Measurements from ENCODE around the gene PILRA. TPM values are rescaled to one million over a fixed set of nuclear protein-coding genes. Genes with fewer than 3 reads are reported as not detected.
"Not testable (repeated sequence)": the region's sequence is repeated elsewhere in the genome, so short reads cannot be mapped to it uniquely, and the experiment has no call there.

Gene PILRA
- total RNA-seq, 8 experiments from 2014 or later, result 0.88 to 9.4 (median 3.0) TPM

- WGBS, 10 experiments, result 87 to 100% (median 100%) methylated on average over 1 to 6 of the region's 7 CpGs; no CpG with 5 or more reads in 1 of the 10 experiments
- in situ Hi-C loops (cut with MboI; ENCODE audit: low pct_unique_long_range_greater_than_20kb in 2 of 9, low sequenced_read_pairs in 9 of 9, unreplicated experiment in 9 of 9); ATAC-seq (replicated peaks in 6 of 8); H3K4me1 ChIP-seq (replicated peaks in 1 of 2); H3K27ac ChIP-seq; H3K4me3 ChIP-seq: not testable (repeated sequence)
These were observed 9.5 kb upstream of the PILRA start for GRCh38 chr7:100363797-100364196.

- Histone ChIP-seq H3K27ac (no peak overlapping the region), H3K4me3 (no peak overlapping the region), H3K4me1 (replicated peaks in 1 of 2) (peaks cover 0 to 5% of the 10 kb centered on the region in 2 donors)
- in situ Hi-C loops (cut with MboI; ENCODE audit: low pct_unique_long_range_greater_than_20kb in 2 of 9, low sequenced_read_pairs in 9 of 9, unreplicated experiment in 9 of 9), result no loop called here
- ATAC-seq (replicated peaks in 6 of 8), result no peak
- 86 to 100% (median 94%) methylated on average over 1 to 6 of the region's 6 CpGs; no CpG with 5 or more reads in 2 of the 10 experiments for WGBS, 10 experiments
These were observed 8.8 kb upstream of the PILRA start for GRCh38 chr7:100364480-100364879.

- whole genome bisulfite sequencing, 10 experiments, result 87 to 100% (median 100%) methylated on average over 1 to 6 of the region's 7 CpGs; no CpG with 5 or more reads in 4 of the 10 experiments
- H3K4me3 ChIP-seq, result not testable (repeated sequence)
These were observed 7.3 kb upstream of the PILRA start for GRCh38 chr7:100365998-100366367.

GRCh38 chr7:100366411-100367250 lies 6.7 kb upstream of the PILRA start:
- peaks cover 11 to 17% of the 10 kb centered on the region in 2 donors for H3K4me1 ChIP-seq (replicated peaks in 1 of 2)
- in situ Hi-C loops (cut with MboI; ENCODE audit: low pct_unique_long_range_greater_than_20kb in 2 of 9, low sequenced_read_pairs in 9 of 9, unreplicated experiment in 9 of 9), result no loop called here
- H3K27ac ChIP-seq, result no peak overlapping the region
- 80 to 100% (median 100%) methylated on average over 1 to 5 of the region's 16 CpGs; no CpG with 5 or more reads in 7 of the 10 experiments for WGBS, 10 experiments
- peak in 7 of 8 experiments; percentile 4 to 15 (median 8) for ATAC-seq (replicated peaks in 6 of 8)
- H3K4me3 ChIP-seq, result no peak overlapping the region

More at GRCh38 chr7:100365998-100366367, 7.3 kb upstream of the PILRA start:
- H3K4me1 ChIP-seq (replicated peaks in 1 of 2), result peaks cover 11 to 17% of the 10 kb centered on the region in 2 donors
- H3K27ac ChIP-seq; ATAC-seq (replicated peaks in 6 of 8); in situ Hi-C loops (cut with MboI; ENCODE audit: low pct_unique_long_range_greater_than_20kb in 2 of 9, low sequenced_read_pairs in 9 of 9, unreplicated experiment in 9 of 9): not testable (repeated sequence)

- WGBS, 10 experiments, result 90 to 100% (median 100%) methylated on average over 1 to 6 of the region's 8 CpGs; no CpG with 5 or more reads in 1 of the 10 experiments
- no peak for ATAC-seq (replicated peaks in 6 of 8)
- Histone ChIP-seq H3K27ac (no peak overlapping the region), H3K4me1 (replicated peaks in 1 of 2) (peaks cover 11 to 20% of the 10 kb centered on the region in 2 donors), H3K4me3 (no peak overlapping the region)
- in situ Hi-C loops (cut with MboI; ENCODE audit: low pct_unique_long_range_greater_than_20kb in 2 of 9, low sequenced_read_pairs in 9 of 9, unreplicated experiment in 9 of 9), result no loop called here
These were observed 6.1 kb upstream of the PILRA start for GRCh38 chr7:100367251-100367620.

GRCh38 chr7:100367676-100368613 lies 5.3 kb upstream of the PILRA start:
- no peak for ATAC-seq (replicated peaks in 6 of 8)
- no peak overlapping the region for H3K27ac ChIP-seq
- peaks cover 12 to 27% of the 10 kb centered on the region in 2 donors for H3K4me1 ChIP-seq (replicated peaks in 1 of 2)
- in situ Hi-C loops (cut with MboI; ENCODE audit: low pct_unique_long_range_greater_than_20kb in 2 of 9, low sequenced_read_pairs in 9 of 9, unreplicated experiment in 9 of 9), result no loop called here
- whole genome bisulfite sequencing, 10 experiments, result 73 to 100% (median 97%) methylated on average over 1 to 5 of the region's 12 CpGs; no CpG with 5 or more reads in 1 of the 10 experiments
- H3K4me3 ChIP-seq, result no peak overlapping the region

- H3K4me1 ChIP-seq (replicated peaks in 1 of 2), result peaks cover 16 to 31% of the 10 kb centered on the region in 2 donors
- peak in 6 of 8 experiments; percentile 3 to 51 (median 20) for ATAC-seq (replicated peaks in 6 of 8)
- peak overlapping the region in 1 of 2 donors; percentile 54 for H3K27ac ChIP-seq
- in situ Hi-C loops (cut with MboI; ENCODE audit: low pct_unique_long_range_greater_than_20kb in 2 of 9, low sequenced_read_pairs in 9 of 9, unreplicated experiment in 9 of 9), result no loop called here
- H3K4me3 ChIP-seq, result no peak overlapping the region
- WGBS, 10 experiments, result 0 to 96% (median 85%) methylated on average over 1 to 5 of the region's 6 CpGs; no CpG with 5 or more reads in 4 of the 10 experiments
These were observed 4.2 kb upstream of the PILRA start for GRCh38 chr7:100369105-100369504.

GRCh38 chr7:100370303-100370702 lies 3.0 kb upstream of the PILRA start:
- Histone ChIP-seq H3K4me1 (replicated peaks in 1 of 2) (peaks cover 16 to 31% of the 10 kb centered on the region in 2 donors), H3K27ac (peak overlapping the region; percentile 54 to 59), H3K4me3 (no peak overlapping the region)
- in situ Hi-C loops (cut with MboI; ENCODE audit: low pct_unique_long_range_greater_than_20kb in 2 of 9, low sequenced_read_pairs in 9 of 9, unreplicated experiment in 9 of 9), result no loop called here
- 0 to 29% (median 13%) methylated on average over 1 to 4 of the region's 4 CpGs; no CpG with 5 or more reads in 4 of the 10 experiments for WGBS, 10 experiments
- ATAC-seq (replicated peaks in 6 of 8), result peak in 3 of 8 experiments; percentile 26 to 50 (median 44)

- Histone ChIP-seq H3K4me1 (replicated peaks in 1 of 2) (peaks cover 16 to 31% of the 10 kb centered on the region in 2 donors), H3K4me3 (no peak overlapping the region), H3K27ac (peak overlapping the region; percentile 54 to 59)
- WGBS, 10 experiments, result 0 to 100% (median 93%) methylated on average over 1 to 4 of the region's 6 CpGs; no CpG with 5 or more reads in 3 of the 10 experiments
- in situ Hi-C loops (cut with MboI; ENCODE audit: low pct_unique_long_range_greater_than_20kb in 2 of 9, low sequenced_read_pairs in 9 of 9, unreplicated experiment in 9 of 9), result no loop called here
- ATAC-seq (replicated peaks in 6 of 8), result no peak
These were observed 2.5 kb upstream of the PILRA start for GRCh38 chr7:100370746-100371145.

- 33 to 82% (median 63%) methylated on average over 1 to 3 of the region's 7 CpGs; no CpG with 5 or more reads in 4 of the 10 experiments for WGBS, 10 experiments
- Histone ChIP-seq H3K4me3 (no peak overlapping the region), H3K27ac (no peak overlapping the region), H3K4me1 (replicated peaks in 1 of 2) (peaks cover 16 to 31% of the 10 kb centered on the region in 2 donors)
- in situ Hi-C loops (cut with MboI; ENCODE audit: low pct_unique_long_range_greater_than_20kb in 2 of 9, low sequenced_read_pairs in 9 of 9, unreplicated experiment in 9 of 9), result no loop called here
- peak in 3 of 8 experiments; percentile 1 to 7 (median 4) for ATAC-seq (replicated peaks in 6 of 8)
These were observed 1.6 kb upstream of the PILRA start for GRCh38 chr7:100371561-100372171.

- Histone ChIP-seq H3K27ac (no peak overlapping the region), H3K4me3 (no peak overlapping the region), H3K4me1 (replicated peaks in 1 of 2) (peaks cover 16 to 31% of the 10 kb centered on the region in 2 donors)
- peak; percentile 10 to 85 (median 40) for ATAC-seq (replicated peaks in 6 of 8)
- 30% methylated on average over 2 of the region's 8 CpGs; no CpG with 5 or more reads in 9 of the 10 experiments for WGBS, 10 experiments
- in situ Hi-C loops (cut with MboI; ENCODE audit: low pct_unique_long_range_greater_than_20kb in 2 of 9, low sequenced_read_pairs in 9 of 9, unreplicated experiment in 9 of 9), result no loop called here
These were observed 1.0 kb upstream of the PILRA start for GRCh38 chr7:100372256-100372655.

- 73 to 80% methylated on average over 3 to 4 of the region's 6 CpGs; no CpG with 5 or more reads in 8 of the 10 experiments for WGBS, 10 experiments
- Histone ChIP-seq H3K4me1 (replicated peaks in 1 of 2) (peaks cover 16 to 31% of the 10 kb centered on the region in 2 donors), H3K27ac (peak overlapping the region in 1 of 2 donors; percentile 59), H3K4me3 (no peak overlapping the region)
- ATAC-seq (replicated peaks in 6 of 8), result peak in 6 of 8 experiments; percentile 5 to 29 (median 11)
- in situ Hi-C loops (cut with MboI; ENCODE audit: low pct_unique_long_range_greater_than_20kb in 2 of 9, low sequenced_read_pairs in 9 of 9, unreplicated experiment in 9 of 9), result no loop called here
These were observed 593 bp upstream of the PILRA start for GRCh38 chr7:100372694-100373093.
